Measurements from ENCODE around the gene WDFY1.

The WDFY1 gene

GRCh38 chr2:223914324-223914723, 30.8 kb downstream of the WDFY1 start:
- H3K4me3 ChIP-seq (replicated peaks; ENCODE audit: low read depth, low read length) = no peak overlapping the region
- TF ChIP-seq, protein P1, sequence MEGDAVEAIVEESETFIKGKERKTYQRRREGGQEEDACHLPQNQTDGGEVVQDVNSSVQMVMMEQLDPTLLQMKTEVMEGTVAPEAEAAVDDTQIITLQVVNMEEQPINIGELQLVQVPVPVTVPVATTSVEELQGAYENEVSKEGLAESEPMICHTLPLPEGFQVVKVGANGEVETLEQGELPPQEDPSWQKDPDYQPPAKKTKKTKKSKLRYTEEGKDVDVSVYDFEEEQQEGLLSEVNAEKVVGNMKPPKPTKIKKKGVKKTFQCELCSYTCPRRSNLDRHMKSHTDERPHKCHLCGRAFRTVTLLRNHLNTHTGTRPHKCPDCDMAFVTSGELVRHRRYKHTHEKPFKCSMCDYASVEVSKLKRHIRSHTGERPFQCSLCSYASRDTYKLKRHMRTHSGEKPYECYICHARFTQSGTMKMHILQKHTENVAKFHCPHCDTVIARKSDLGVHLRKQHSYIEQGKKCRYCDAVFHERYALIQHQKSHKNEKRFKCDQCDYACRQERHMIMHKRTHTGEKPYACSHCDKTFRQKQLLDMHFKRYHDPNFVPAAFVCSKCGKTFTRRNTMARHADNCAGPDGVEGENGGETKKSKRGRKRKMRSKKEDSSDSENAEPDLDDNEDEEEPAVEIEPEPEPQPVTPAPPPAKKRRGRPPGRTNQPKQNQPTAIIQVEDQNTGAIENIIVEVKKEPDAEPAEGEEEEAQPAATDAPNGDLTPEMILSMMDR (IDR thresholded peaks at IDR 0.05; ENCODE audit: low read depth, low read length, missing control alignments) = no peak
- DNase-seq (ENCODE audit: extremely low read depth, low read depth) = no peak

DNA sequence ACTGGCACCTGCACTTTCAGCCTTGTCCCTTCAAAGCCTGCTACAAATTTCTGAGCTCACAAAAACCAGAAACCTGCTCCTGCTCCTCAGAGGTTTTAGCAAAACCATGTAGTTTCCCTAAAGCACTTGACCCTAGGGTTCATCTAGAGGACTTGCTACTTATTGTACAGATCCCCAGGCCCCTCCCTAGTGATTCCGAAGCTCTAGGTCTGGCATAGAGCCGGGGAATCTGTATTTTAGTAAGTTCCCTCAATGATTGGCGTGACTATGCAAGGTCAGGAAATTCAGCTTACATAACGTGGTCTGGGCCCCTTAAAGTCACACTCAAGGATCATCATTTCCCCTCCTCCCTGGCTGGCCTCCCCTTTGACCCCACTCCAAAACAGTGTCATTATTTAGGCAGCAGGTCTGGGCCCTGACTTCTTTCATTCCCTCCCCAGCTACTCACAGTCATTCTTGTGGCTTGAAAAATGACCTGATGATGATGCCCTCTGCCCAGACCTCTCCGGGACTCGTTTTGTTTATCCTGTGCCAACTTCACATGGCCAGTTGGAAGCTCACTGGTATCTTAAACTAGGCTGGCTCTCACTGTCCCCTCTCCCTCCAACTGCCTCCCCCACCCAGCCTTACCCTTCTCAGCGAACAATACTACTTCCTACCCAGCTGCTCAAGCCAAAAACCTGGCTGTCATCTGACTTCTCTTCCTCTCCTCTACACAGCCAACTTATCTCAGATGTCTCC, 36.0 kb downstream of the WDFY1 start:
- H3K4me3 ChIP-seq (replicated peaks; ENCODE audit: low read depth, low read length) = no peak overlapping the region
- DNase-seq (ENCODE audit: extremely low read depth, low read depth) = no peak
- TF ChIP-seq, protein P1 (IDR thresholded peaks at IDR 0.05; ENCODE audit: low read depth, low read length, missing control alignments) = no peak

GRCh38 chr2:223908304-223908998, 36.7 kb downstream of the WDFY1 start:
- H3K4me3 ChIP-seq (replicated peaks; ENCODE audit: low read depth, low read length) = no peak overlapping the region
- no peak for DNase-seq (ENCODE audit: extremely low read depth, low read depth)
- TF ChIP-seq, protein P1 (IDR thresholded peaks at IDR 0.05; ENCODE audit: low read depth, low read length, missing control alignments) = no peak

DNA sequence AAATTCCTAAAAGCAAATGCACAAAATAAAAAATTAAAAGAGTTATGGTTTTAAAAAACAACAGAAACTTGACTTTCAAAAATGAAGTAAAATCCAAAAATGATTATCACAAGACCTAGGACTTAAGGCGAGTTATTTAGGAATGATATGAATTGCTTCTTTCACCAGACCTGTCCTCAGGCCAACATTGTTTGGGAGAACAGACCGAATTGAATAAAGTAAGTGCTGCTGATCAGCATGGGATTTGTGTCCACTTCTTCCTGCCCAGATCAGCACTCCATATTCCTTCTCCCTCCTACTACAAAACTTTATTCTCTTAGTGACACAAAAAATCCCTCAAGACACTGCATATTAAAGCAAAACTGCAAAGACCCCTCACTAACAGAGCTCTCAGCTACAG, 39.1 kb downstream of the WDFY1 start:
- TF ChIP-seq, protein P1 (IDR thresholded peaks at IDR 0.05; ENCODE audit: low read depth, low read length, missing control alignments) = no peak
- no peak overlapping the region for H3K4me3 ChIP-seq (replicated peaks; ENCODE audit: low read depth, low read length)
- no peak for DNase-seq (ENCODE audit: extremely low read depth, low read depth)

DNA sequence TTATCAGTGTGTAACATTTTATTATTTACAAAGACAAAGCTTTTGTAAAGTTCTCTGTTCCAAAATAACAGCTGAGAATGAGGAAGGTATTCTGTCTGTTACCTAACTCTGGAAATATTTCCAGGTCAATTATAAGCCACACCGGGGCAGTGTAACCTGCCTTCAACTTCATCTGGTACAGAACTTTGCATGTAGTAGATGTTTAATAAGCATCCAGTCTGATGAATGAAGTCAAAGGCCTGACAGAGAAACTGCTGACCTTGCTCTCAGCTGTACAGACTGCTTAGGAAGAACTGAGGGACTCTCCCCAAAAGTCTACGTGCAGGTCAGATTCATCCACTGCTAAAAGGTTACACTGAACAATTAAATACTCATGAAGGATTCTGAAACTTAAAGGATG, 43.3 kb downstream of the WDFY1 start:
- TF ChIP-seq, protein P1 (IDR thresholded peaks at IDR 0.05; ENCODE audit: low read depth, low read length, missing control alignments) = no peak
- no peak overlapping the region for H3K4me3 ChIP-seq (replicated peaks; ENCODE audit: low read depth, low read length)
- no peak for DNase-seq (ENCODE audit: extremely low read depth, low read depth)

GRCh38 chr2:223901311-223901710, 43.8 kb downstream of the WDFY1 start:
- TF ChIP-seq, protein P1 (IDR thresholded peaks at IDR 0.05; ENCODE audit: low read depth, low read length, missing control alignments) = no peak
- no peak overlapping the region for H3K4me3 ChIP-seq (replicated peaks; ENCODE audit: low read depth, low read length)
- no peak for DNase-seq (ENCODE audit: extremely low read depth, low read depth)

Measured in HFF-Myc (cell line).